WTC11 (cell line): ENCODE results near the gene RSRC1. TPM values are rescaled to one million over a fixed set of nuclear protein-coding genes. Genes with fewer than 3 reads are reported as not detected.

ENCODE experiments used
- ATAC-seq: fragments of 200-7000 bp; cut with Tn5 transposase; 2 replicates; pipeline ENCODE4 v1.10.0; 2021; ENCODE audit warnings: mild to moderate bottlenecking, moderate library complexity
- CTCF ChIA-PET: fragments of 300-600 bp; sonication (Branson Sonifier 250); formaldehyde crosslinking; loops from one replicate; lab custom pipeline; 2021; ENCODE audit warnings: antibody characterized with exemption; lab: Charles Lee
- POLR2A ChIA-PET: fragments of 350-600 bp; sonication (Branson Sonifier 250); formaldehyde crosslinking; loops from one replicate; lab custom pipeline; 2021; ENCODE audit warnings: antibody characterized with exemption; lab: Charles Lee
- DNase-seq: peaks from one replicate; pipeline ENCODE4 v3.0.0; 2021; ENCODE audit warnings: low spot score
- H3K27ac Mint-ChIP-seq: 2 replicates; pipeline ENCODE4 v1.8.0; 2021; ENCODE audit warnings: mixed read lengths
- H3K27me3 Mint-ChIP-seq: 2 replicates; pipeline ENCODE4 v1.8.0; 2021; ENCODE audit warnings: low read depth, mild to moderate bottlenecking, moderate library complexity, mixed read lengths
- H3K36me3 Mint-ChIP-seq: 2 replicates; pipeline ENCODE4 v1.8.0; 2021; ENCODE audit warnings: mixed read lengths
- H3K4me1 Mint-ChIP-seq: 2 replicates; pipeline ENCODE4 v1.8.0; 2022; ENCODE audit warnings: mixed read lengths
- H3K4me3 Mint-ChIP-seq: 2 replicates; pipeline ENCODE4 v1.8.0; 2021; ENCODE audit warnings: mild to moderate bottlenecking, moderate library complexity, mixed read lengths
- H3K9me3 Mint-ChIP-seq: 2 replicates; pipeline ENCODE4 v1.8.0; 2021; ENCODE audit warnings: mixed read lengths
- ATF1 ChIP-seq: sonication (generic); formaldehyde crosslinking; IDR thresholded peaks from 2 replicates; pipeline ENCODE4 v1.8.1; 2023; ENCODE audit warnings: mild to moderate bottlenecking, moderate library complexity, missing genetic modification reagents
- GTF2I ChIP-seq: fragments of 250-450 bp; sonication (Bioruptor Pico); conservative IDR thresholded peaks from 2 replicates; pipeline ENCODE4 v1.4.0; 2021; ENCODE audit warnings: mild to moderate bottlenecking
- NR2C2 ChIP-seq: sonication (generic); formaldehyde crosslinking; IDR thresholded peaks from 2 replicates; pipeline ENCODE4 v1.8.0; 2022; ENCODE audit warnings: mild to moderate bottlenecking, missing genetic modification reagents
- SMAD4 ChIP-seq: sonication (generic); formaldehyde crosslinking; IDR thresholded peaks from 2 replicates; pipeline ENCODE4 v1.8.0; 2022; ENCODE audit warnings: mild to moderate bottlenecking, missing genetic modification reagents
- SOX15 ChIP-seq: fragments of 250-450 bp; sonication (Bioruptor Pico); IDR thresholded peaks from 2 replicates; pipeline ENCODE4 v1.9.0; 2021; ENCODE audit warnings: mild to moderate bottlenecking
- TEAD1 ChIP-seq: sonication (generic); formaldehyde crosslinking; IDR thresholded peaks from 2 replicates; pipeline ENCODE4 v1.8.0; 2022; ENCODE audit warnings: mild to moderate bottlenecking, missing genetic modification reagents
- ZBTB21 ChIP-seq: sonication (generic); formaldehyde crosslinking; IDR thresholded peaks from 2 replicates; pipeline ENCODE4 v1.8.1; 2023; ENCODE audit warnings: mild to moderate bottlenecking, missing genetic modification reagents, borderline replicate concordance
- ZNF232 ChIP-seq: sonication (generic); formaldehyde crosslinking; IDR thresholded peaks from 2 replicates; pipeline ENCODE4 v1.8.0; 2022; ENCODE audit warnings: mild to moderate bottlenecking, missing genetic modification reagents
- ZNF416 ChIP-seq: fragments of 250-450 bp; sonication (Bioruptor Pico); IDR thresholded peaks from 2 replicates; pipeline ENCODE4 v1.9.0; 2021; ENCODE audit warnings: mild to moderate bottlenecking, inconsistent platforms
- total RNA-seq: library from RNA; stranded (reverse); gene quantifications from 3 replicates; pipeline ENCODE4 v1.2.3, GENCODE V29; 2021
- TF ChIP-seq, protein P1 (sequence below): sonication (generic); formaldehyde crosslinking; IDR thresholded peaks from 2 replicates; pipeline ENCODE4 v1.8.1; 2023; ENCODE audit warnings: mild to moderate bottlenecking, missing genetic modification reagents
- TF ChIP-seq, protein P2 (sequence below): fragments of 200-600 bp; IDR thresholded peaks from 2 replicates; pipeline ENCODE4 v1.8.0; 2022; ENCODE audit warnings: antibody characterized with exemption
- TF ChIP-seq, protein P3 (sequence below): fragments of 250-450 bp; sonication (Bioruptor Pico); IDR thresholded peaks from 2 replicates; pipeline ENCODE4 v2.1.2; 2022; ENCODE audit warnings: mild to moderate bottlenecking, moderate library complexity
- TF ChIP-seq, protein P4 (sequence below): sonication (generic); formaldehyde crosslinking; conservative IDR thresholded peaks from 2 replicates; pipeline ENCODE4 v1.8.1; 2022; ENCODE audit warnings: mild to moderate bottlenecking, missing genetic modification reagents
- TF ChIP-seq, protein P5 (sequence below): sonication (generic); formaldehyde crosslinking; IDR thresholded peaks from 2 replicates; pipeline ENCODE4 v1.8.1; 2023; ENCODE audit warnings: mild to moderate bottlenecking, missing genetic modification reagents
- TF ChIP-seq, protein P6 (sequence below): sonication (generic); formaldehyde crosslinking; IDR thresholded peaks from 2 replicates; pipeline ENCODE4 v1.8.1; 2023; ENCODE audit warnings: mild to moderate bottlenecking, missing genetic modification reagents, moderate library complexity
- TF ChIP-seq, protein P7 (sequence below): fragments of 250-450 bp; sonication (Bioruptor Pico); conservative IDR thresholded peaks from 2 replicates; pipeline ENCODE4 v1.9.0; 2021; ENCODE audit warnings: mild to moderate bottlenecking
- TF ChIP-seq, protein P8 (sequence below): sonication (generic); formaldehyde crosslinking; IDR thresholded peaks from 2 replicates; pipeline ENCODE4 v1.8.0; 2022; ENCODE audit warnings: missing genetic modification reagents

RSRC1 gene
- total RNA-seq, 1 experiment from 2014 or later: 21.3 TPM

DNA sequence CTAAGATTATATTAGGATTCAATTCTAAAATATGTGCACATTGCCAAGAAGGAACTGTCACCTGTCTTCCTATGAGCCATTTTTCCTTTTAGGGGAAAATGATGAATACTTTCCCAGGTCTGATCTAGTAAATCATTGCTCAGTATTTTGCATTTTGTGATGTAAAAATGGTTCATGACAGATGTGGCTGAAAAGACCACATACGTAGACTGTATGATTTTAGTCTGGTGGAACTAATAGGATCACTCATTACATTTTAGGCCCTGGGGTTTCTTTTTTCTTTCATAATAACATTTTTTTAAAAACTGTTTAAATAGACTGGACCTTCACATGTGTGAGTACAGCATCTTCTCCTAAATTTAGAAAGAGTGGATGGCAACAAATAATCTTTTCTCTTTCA, 259.4 kb downstream of the RSRC1 start:
- H3K27me3 Mint-ChIP-seq: no peaks in the 10 kb centered on the region
- DNase-seq: no peak
- TF ChIP-seq ATF1 (CRISPR knock-in tag) (no peak), SMAD4 (no peak)
- TF ChIP-seq, protein P1, sequence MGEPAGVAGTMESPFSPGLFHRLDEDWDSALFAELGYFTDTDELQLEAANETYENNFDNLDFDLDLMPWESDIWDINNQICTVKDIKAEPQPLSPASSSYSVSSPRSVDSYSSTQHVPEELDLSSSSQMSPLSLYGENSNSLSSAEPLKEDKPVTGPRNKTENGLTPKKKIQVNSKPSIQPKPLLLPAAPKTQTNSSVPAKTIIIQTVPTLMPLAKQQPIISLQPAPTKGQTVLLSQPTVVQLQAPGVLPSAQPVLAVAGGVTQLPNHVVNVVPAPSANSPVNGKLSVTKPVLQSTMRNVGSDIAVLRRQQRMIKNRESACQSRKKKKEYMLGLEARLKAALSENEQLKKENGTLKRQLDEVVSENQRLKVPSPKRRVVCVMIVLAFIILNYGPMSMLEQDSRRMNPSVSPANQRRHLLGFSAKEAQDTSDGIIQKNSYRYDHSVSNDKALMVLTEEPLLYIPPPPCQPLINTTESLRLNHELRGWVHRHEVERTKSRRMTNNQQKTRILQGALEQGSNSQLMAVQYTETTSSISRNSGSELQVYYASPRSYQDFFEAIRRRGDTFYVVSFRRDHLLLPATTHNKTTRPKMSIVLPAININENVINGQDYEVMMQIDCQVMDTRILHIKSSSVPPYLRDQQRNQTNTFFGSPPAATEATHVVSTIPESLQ (CRISPR knock-in tag): no peak
- TF ChIP-seq, all 79 proteins: peak for 0
- Mint-ChIP-seq H3K27ac (no peak overlapping the region), H3K9me3 (peaks cover 15% of the 10 kb centered on the region), H3K36me3 (no peaks in the 10 kb centered on the region), H3K4me1 (0 out of 2 replicates have a peak, but pooled peaks cover 3% of the 10 kb centered on the region), H3K4me3 (no peak overlapping the region)
- ATAC-seq: no peak
- ChIA-PET CTCF (no interaction called here), POLR2A (no interaction called here)

DNA sequence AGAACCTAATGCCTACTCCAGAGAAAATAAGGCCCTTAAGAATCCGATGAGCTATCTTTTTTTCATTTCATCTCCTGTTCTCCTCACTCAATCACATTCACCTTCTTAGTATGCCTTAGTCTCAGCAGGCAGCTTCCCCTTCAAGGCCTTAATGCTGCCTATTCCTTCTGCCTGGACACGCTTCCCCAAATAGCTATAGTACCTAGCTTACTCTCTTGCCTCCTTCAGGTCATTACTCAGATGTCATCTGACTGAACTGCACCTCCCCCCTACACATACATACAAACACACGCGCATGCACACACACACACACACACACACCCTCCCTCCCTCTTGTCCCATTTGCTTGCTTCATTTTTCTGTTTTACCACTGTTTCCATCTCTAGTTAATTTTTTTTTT, 269.6 kb downstream of the RSRC1 start:
- no peak overlapping the region for H3K4me3 Mint-ChIP-seq
- no peaks in the 10 kb centered on the region for H3K36me3 Mint-ChIP-seq
- DNase-seq (no peak), ATAC-seq (no peak; the same call in 1 of the 2 replicates)
- H3K27ac Mint-ChIP-seq: peak overlapping the region; percentile 72; the same call in 1 of the 2 replicates
- ChIA-PET CTCF (interaction anchor here (0.6 to 0.7 kb wide), 2 partner anchors 11 to 114 kb away, joined by 4 to 6 read pairs; no protein-coding TSS in a partner anchor), POLR2A (interaction anchor here (0.6 kb wide), 2 partner anchors 123 to 159 kb away, joined by 3 read pairs; no protein-coding TSS in a partner anchor)
- H3K4me1 Mint-ChIP-seq: 0 out of 2 replicates have a peak, but pooled peaks cover 2% of the 10 kb centered on the region
- no peaks in the 10 kb centered on the region for H3K27me3 Mint-ChIP-seq
- no peak for TF ChIP-seq GTF2I (CRISPR knock-in tag)
- H3K9me3 Mint-ChIP-seq: no peaks in the 10 kb centered on the region

DNA sequence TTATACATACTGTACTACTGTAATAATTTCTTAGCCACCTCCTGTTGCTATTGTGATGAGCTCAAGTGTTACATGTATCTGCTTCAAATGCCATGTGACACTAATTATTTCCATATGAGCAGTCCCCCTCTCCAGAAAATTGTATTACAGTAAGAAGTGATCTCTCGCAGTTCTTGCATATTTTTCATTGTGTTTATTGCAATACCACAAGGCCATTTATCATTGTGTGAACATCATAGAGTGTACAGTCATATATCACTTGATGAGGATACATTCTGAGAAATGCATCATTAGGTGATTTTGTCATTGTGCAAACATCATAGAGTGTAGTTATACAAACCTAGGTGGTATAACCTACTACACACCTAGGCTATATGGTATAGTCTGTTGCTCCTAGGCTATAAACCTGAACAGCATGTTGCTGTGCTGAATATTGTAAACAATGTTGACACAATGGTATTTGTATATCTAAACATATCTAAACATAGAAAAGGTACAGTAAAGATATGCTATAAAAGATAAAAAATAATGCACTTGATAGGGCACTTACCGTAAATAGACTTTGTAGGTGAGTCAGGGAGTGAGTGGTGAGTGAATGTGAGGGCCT, 271.5 kb downstream of the RSRC1 start:
- ATAC-seq (no peak), DNase-seq (no peak)
- no peaks in the 10 kb centered on the region for H3K36me3 Mint-ChIP-seq
- no peaks in the 10 kb centered on the region for H3K27me3 Mint-ChIP-seq
- no peak overlapping the region for H3K4me3 Mint-ChIP-seq
- CTCF ChIA-PET: no interaction called here
- POLR2A ChIA-PET: no interaction called here
- H3K4me1 Mint-ChIP-seq: 0 out of 2 replicates have a peak, but pooled peaks cover 2% of the 10 kb centered on the region
- no peaks in the 10 kb centered on the region for H3K9me3 Mint-ChIP-seq
- no peak for TF ChIP-seq SOX15 (CRISPR knock-in tag)
- TF ChIP-seq, protein P2, sequence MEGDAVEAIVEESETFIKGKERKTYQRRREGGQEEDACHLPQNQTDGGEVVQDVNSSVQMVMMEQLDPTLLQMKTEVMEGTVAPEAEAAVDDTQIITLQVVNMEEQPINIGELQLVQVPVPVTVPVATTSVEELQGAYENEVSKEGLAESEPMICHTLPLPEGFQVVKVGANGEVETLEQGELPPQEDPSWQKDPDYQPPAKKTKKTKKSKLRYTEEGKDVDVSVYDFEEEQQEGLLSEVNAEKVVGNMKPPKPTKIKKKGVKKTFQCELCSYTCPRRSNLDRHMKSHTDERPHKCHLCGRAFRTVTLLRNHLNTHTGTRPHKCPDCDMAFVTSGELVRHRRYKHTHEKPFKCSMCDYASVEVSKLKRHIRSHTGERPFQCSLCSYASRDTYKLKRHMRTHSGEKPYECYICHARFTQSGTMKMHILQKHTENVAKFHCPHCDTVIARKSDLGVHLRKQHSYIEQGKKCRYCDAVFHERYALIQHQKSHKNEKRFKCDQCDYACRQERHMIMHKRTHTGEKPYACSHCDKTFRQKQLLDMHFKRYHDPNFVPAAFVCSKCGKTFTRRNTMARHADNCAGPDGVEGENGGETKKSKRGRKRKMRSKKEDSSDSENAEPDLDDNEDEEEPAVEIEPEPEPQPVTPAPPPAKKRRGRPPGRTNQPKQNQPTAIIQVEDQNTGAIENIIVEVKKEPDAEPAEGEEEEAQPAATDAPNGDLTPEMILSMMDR: no peak
- no peak for TF ChIP-seq ZNF232 (CRISPR knock-in tag)
- TF ChIP-seq, protein P3, sequence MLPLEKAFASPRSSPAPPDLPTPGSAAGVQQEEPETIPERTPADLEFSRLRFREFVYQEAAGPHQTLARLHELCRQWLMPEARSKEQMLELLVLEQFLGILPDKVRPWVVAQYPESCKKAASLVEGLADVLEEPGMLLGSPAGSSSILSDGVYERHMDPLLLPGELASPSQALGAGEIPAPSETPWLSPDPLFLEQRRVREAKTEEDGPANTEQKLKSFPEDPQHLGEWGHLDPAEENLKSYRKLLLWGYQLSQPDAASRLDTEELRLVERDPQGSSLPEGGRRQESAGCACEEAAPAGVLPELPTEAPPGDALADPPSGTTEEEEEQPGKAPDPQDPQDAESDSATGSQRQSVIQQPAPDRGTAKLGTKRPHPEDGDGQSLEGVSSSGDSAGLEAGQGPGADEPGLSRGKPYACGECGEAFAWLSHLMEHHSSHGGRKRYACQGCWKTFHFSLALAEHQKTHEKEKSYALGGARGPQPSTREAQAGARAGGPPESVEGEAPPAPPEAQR (CRISPR knock-in tag): no peak
- TF ChIP-seq, protein P4, sequence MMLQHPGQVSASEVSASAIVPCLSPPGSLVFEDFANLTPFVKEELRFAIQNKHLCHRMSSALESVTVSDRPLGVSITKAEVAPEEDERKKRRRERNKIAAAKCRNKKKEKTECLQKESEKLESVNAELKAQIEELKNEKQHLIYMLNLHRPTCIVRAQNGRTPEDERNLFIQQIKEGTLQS: no peak
- TF ChIP-seq ZBTB21 (CRISPR knock-in tag): no peak
- TF ChIP-seq SMAD4: no peak
- no peak for TF ChIP-seq TEAD1 (CRISPR knock-in tag)
- TF ChIP-seq, protein P5, sequence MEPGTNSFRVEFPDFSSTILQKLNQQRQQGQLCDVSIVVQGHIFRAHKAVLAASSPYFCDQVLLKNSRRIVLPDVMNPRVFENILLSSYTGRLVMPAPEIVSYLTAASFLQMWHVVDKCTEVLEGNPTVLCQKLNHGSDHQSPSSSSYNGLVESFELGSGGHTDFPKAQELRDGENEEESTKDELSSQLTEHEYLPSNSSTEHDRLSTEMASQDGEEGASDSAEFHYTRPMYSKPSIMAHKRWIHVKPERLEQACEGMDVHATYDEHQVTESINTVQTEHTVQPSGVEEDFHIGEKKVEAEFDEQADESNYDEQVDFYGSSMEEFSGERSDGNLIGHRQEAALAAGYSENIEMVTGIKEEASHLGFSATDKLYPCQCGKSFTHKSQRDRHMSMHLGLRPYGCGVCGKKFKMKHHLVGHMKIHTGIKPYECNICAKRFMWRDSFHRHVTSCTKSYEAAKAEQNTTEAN: no peak
- TF ChIP-seq, protein P6, sequence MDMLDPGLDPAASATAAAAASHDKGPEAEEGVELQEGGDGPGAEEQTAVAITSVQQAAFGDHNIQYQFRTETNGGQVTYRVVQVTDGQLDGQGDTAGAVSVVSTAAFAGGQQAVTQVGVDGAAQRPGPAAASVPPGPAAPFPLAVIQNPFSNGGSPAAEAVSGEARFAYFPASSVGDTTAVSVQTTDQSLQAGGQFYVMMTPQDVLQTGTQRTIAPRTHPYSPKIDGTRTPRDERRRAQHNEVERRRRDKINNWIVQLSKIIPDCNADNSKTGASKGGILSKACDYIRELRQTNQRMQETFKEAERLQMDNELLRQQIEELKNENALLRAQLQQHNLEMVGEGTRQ (CRISPR knock-in tag): no peak
- TF ChIP-seq, protein P7, sequence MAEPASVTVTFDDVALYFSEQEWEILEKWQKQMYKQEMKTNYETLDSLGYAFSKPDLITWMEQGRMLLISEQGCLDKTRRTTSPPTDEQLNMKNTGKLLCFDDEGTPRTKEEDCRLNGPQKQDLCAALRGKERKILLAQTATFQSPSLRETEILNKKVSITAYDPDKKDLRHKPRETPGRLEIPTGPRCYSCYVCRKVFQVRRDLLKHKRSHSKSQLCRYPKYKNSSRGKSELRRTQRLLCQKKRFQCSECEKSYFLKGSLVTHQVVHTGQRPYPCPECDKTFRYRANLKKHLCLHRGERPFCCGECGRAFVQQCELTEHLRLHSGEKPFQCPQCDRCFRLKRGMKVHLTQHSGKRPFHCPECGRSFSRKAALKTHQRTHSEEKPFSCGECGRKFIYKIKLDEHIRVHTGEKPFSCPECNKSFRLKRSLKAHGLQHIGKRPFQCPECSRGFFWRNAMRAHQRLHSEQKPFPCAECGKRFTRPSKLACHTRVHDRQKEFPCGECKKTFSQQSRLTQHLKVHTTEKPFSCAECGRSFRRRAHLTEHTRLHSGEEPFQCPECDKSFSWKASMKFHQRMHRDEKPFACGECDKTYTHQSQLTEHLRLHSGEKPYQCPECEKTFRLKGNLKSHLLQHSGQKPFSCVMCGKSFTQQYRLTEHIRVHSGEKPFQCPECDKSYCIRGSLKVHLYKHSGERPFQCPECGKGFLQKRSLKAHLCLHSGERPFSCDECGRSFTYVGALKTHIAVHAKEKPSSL: no peak
- no peak for TF ChIP-seq ZNF416 (CRISPR knock-in tag)
- no peak for TF ChIP-seq NR2C2 (CRISPR knock-in tag)
- TF ChIP-seq, protein P8, sequence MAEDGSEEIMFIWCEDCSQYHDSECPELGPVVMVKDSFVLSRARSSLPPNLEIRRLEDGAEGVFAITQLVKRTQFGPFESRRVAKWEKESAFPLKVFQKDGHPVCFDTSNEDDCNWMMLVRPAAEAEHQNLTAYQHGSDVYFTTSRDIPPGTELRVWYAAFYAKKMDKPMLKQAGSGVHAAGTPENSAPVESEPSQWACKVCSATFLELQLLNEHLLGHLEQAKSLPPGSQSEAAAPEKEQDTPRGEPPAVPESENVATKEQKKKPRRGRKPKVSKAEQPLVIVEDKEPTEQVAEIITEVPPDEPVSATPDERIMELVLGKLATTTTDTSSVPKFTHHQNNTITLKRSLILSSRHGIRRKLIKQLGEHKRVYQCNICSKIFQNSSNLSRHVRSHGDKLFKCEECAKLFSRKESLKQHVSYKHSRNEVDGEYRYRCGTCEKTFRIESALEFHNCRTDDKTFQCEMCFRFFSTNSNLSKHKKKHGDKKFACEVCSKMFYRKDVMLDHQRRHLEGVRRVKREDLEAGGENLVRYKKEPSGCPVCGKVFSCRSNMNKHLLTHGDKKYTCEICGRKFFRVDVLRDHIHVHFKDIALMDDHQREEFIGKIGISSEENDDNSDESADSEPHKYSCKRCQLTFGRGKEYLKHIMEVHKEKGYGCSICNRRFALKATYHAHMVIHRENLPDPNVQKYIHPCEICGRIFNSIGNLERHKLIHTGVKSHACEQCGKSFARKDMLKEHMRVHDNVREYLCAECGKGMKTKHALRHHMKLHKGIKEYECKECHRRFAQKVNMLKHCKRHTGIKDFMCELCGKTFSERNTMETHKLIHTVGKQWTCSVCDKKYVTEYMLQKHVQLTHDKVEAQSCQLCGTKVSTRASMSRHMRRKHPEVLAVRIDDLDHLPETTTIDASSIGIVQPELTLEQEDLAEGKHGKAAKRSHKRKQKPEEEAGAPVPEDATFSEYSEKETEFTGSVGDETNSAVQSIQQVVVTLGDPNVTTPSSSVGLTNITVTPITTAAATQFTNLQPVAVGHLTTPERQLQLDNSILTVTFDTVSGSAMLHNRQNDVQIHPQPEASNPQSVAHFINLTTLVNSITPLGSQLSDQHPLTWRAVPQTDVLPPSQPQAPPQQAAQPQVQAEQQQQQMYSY: no peak
- no peak overlapping the region for H3K27ac Mint-ChIP-seq
